H7 (cell line): ENCODE measurements around the gene TINAG. TPM values are rescaled to one million over a fixed set of nuclear protein-coding genes. Genes with fewer than 3 reads are reported as not detected.

ENCODE experiments used
- DNase-seq: peaks from one replicate; pipeline ENCODE4 v3.0.0; 2012
- H3K27me3 ChIP-seq: 2 replicates; pipeline ENCODE4 v1.6.0; 2011; ENCODE audit warnings: mild to moderate bottlenecking, low read length; ENCODE audit not compliant: control insufficient read depth, insufficient read depth
- H3K36me3 ChIP-seq: replicated peaks from 2 replicates; pipeline ENCODE4 v1.5.1; 2011; ENCODE audit warnings: low read length; ENCODE audit not compliant: control insufficient read depth, insufficient read depth
- H3K4me3 ChIP-seq: 2 replicates; pipeline ENCODE4 v1.5.1; 2011; ENCODE audit warnings: low read depth, mild to moderate bottlenecking, control low read depth, low read length, moderate library complexity; ENCODE audit not compliant: insufficient read depth
- total RNA-seq: library from RNA; depleted of rRNA; stranded (reverse); fragments of >200 nt; shearing (Covaris generic); gene quantifications from 2 replicates; pipeline ENCODE4 v1.2.3, GENCODE V29; 2014

TINAG gene
- total RNA-seq, 1 experiment from 2014 or later = not detected

DNA sequence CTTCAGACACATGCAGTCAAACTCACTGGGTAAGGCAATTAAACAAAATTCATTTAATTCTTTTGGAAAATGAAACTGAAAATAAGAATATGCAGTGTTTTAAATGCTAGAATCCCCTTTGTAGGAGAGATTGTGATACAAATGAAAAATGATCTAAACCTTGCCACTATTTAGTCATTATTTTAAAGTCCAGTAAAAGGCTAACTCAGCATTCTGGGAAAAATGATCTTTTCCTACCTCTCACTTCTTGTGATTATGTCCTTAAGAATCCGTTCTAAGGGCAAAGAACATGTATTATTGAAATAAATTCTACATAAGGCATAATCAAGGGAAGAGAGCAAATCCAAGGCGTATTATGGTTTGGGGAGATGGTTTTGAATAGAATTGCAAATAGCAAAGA is 46.4 kb downstream of the TINAG start:
- Histone ChIP-seq H3K27me3 (no peaks in the 10 kb centered on the region), H3K4me3 (no peak overlapping the region), H3K36me3 (no peaks in the 10 kb centered on the region)
- no peak for DNase-seq

DNA sequence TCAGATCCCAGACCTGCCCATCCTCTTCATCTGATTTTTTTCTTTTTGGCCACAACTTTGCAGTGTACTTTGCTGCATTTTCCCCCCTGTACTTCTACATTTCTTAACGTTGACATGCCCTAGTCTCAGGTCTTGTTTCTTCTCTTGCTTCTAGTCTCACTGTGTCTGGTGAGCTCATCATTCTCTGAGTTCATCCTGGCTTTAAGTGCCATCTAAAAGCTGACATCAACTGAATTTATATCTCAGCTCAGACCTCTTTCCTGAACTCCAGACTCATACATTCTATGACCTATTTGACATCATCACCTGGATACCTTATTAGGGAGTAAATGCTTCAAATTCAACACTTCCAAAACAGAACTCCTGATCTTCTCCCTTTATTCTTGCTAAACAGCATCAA is 48.9 kb downstream of the TINAG start:
- H3K4me3 ChIP-seq = no peak overlapping the region
- no peaks in the 10 kb centered on the region for H3K36me3 ChIP-seq
- H3K27me3 ChIP-seq = no peaks in the 10 kb centered on the region
- no peak for DNase-seq

DNA sequence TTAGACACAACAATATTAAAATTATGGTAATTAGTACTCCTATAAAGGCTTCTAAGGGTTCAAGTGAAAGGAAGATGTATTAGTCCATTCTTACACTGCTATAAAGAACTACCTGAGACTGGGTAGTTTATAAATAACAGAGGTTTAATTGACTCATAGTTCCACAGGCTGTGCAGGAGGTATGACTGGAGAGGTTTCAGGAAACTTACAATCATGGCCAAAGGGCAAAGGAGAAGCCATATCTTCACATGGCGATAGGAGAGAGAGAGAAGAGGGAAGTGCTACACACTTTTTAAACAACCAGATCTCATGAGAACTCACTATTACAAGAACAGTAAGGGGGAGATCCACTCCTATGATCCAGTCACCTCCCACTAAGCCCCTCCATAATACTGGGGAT is 52.9 kb downstream of the TINAG start:
- DNase-seq = no peak
- Histone ChIP-seq H3K27me3 (no peaks in the 10 kb centered on the region), H3K4me3 (no peak overlapping the region), H3K36me3 (no peaks in the 10 kb centered on the region)

DNA sequence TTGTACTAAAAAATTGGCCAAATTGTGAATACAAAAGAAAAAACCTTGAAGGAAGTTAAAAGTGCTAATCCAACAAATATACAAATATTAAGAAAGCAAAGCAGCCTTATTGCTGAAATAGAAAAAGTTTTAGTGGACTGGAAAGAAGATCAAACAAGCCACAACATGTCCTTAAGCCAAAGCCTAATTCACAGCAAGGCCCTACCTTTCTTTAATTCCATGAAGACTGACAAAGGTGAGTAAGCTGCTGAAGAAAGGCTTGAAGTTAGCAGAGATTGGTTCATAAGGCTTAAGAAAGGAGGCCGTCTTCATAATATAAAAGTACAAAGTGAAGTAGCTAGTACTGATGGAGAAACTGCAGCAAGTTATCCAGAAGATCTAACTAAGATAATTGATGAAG is 53.5 kb downstream of the TINAG start:
- no peak for DNase-seq
- H3K27me3 ChIP-seq = no peaks in the 10 kb centered on the region
- H3K4me3 ChIP-seq = no peak overlapping the region
- no peaks in the 10 kb centered on the region for H3K36me3 ChIP-seq

DNA sequence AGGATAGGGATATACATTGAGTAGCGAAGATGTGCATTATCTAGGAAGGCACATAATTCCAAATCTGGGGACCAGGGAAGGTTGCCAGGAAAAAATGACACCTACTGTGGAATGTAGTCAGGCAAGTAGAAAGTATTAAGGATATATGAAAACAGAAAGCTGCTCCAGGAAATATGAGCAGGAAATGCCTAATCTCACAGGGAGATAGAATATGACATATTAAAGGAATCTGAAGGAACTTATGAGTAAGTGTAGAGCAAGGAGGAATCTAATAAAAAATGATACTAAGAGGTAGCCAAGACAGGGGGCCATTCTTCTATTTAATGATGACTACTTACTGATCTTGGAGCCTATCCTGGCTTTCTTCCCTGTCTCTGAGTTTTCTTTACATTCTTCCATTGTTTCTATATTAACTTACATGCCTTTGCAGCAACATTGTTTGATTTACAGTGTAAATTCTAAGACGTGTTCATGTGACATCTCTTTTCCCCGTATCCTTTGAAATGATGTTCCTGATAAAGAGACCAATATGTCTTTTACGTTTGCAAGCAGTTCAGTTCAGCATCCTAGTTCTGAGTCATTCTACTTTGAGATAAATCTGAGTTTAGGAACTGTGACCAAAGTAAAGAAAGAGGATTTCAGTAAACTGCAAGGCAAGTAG is 58.6 kb downstream of the TINAG start:
- no peaks in the 10 kb centered on the region for H3K27me3 ChIP-seq
- DNase-seq = no peak
- H3K36me3 ChIP-seq = no peaks in the 10 kb centered on the region
- H3K4me3 ChIP-seq = no peak overlapping the region

DNA sequence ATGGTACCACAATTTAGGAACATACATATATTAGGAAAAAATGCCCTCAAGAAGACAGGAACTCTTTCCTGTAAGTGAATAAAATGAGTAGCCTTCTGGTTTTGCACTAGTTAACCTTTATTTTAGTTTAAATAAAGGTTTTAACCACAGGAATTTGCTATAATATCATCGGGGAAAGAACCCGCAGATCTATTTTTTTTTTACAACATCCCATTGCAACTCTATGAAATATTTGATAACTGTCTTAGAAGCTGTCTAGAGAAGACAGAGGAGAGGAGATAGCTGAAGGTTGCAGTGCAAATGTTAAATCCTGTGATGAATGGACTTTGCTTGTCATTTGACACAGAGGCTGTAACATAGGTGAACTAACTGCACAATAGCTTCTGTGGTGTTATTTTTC is 69.5 kb downstream of the TINAG start:
- H3K27me3 ChIP-seq = no peaks in the 10 kb centered on the region
- no peak overlapping the region for H3K4me3 ChIP-seq
- H3K36me3 ChIP-seq = no peaks in the 10 kb centered on the region
- DNase-seq = no peak

DNA sequence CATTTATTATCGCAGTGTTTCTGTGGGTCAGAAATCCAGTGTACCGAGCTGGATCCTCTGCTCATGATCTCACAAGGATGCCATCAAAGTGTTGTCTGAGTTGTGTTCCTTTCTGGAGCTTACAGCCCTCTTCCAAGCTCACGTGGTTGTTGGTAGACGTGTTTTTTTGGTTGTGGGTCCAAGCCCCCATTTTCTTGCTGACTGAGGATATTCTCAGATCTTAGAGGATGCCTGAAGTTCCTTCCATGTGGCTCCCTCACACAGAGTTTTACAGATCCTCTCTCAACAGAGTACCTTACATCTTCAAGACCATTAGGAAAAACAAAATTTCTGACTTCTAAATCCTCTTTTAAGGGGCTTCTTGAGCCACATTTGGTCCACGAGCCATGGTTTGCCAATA is 78.1 kb downstream of the TINAG start:
- H3K36me3 ChIP-seq = no peaks in the 10 kb centered on the region
- no peaks in the 10 kb centered on the region for H3K27me3 ChIP-seq
- DNase-seq = no peak
- no peak overlapping the region for H3K4me3 ChIP-seq

DNA sequence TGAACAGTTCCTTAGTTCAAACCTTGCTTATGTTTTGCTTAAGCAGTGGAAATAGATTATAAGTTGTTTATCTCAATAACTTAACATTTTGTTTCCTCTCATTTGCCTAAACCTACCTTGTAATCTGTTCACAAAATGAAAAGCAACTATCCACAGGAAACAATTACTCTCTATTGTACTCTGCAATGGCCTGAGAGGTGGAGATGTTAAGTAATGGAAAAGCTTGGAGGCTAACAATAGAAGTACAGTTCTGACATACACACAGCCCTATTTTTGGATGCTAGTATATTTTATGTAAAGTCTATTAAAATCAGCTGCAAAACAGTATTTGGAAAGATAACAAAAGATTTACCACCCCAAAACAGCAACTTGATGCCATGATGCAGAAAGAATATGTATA is 82.1 kb downstream of the TINAG start:
- DNase-seq = no peak
- Histone ChIP-seq H3K27me3 (no peaks in the 10 kb centered on the region), H3K4me3 (no peak overlapping the region), H3K36me3 (no peaks in the 10 kb centered on the region)

DNA sequence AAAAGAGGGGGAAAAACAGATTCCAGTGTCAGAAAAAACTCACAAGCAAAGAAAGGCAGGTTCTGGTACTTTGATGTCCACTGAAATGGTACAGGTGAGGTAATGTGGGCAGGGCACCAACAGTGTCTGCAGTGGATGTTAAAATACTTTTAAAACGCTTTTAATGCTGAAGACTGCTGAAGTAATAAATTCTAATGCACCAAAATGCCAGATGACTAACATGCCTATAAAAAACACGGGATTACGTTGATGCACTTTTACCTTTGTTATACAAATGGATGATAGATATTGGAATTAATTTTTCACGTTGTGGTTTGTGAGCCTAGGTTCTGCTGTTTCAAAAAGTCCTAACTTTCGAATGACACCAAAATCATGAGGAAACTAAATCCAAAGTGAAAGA is 83.3 kb downstream of the TINAG start:
- H3K36me3 ChIP-seq = no peaks in the 10 kb centered on the region
- H3K4me3 ChIP-seq = no peak overlapping the region
- DNase-seq = no peak
- no peaks in the 10 kb centered on the region for H3K27me3 ChIP-seq

DNA sequence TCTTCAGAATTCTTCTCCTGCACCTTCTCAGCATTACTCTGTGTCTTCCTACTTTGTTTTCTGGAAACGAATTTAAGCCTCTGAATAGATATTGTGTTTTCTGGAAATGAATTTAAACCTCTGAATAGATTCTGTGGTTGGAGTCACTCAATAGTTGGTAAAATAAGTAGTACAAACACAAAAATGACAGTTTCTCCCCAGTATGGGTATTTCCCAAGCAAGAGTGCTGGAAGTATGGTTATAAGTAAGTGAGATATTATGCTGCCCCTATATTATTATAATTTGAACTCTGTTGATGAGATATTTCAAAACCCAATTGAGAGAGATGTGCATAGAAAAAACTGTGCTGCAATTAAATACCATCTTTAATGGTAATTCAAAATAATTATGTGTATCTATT is 94.9 kb downstream of the TINAG start:
- H3K27me3 ChIP-seq = no peaks in the 10 kb centered on the region
- no peak overlapping the region for H3K4me3 ChIP-seq
- no peaks in the 10 kb centered on the region for H3K36me3 ChIP-seq
- DNase-seq = no peak

DNA sequence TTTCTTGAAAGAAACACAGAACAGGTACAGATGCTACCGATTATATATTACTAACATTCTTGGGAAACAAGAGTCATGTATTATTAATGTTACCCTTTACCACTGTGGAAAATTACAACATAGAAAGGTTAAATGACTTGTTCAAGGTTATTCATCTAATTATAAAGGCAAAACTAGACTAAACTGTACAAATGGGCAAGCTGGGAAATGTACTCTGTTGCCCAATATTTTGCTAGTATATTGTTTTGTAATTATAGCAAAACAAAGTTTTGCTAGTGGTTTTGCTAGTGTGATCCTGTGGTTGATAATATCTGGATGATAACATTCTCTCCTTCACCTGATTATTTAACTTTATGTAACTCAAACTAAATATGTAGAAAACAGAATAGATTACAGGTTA is 96.5 kb downstream of the TINAG start:
- no peaks in the 10 kb centered on the region for H3K27me3 ChIP-seq
- no peak overlapping the region for H3K4me3 ChIP-seq
- DNase-seq = no peak
- no peaks in the 10 kb centered on the region for H3K36me3 ChIP-seq

DNA sequence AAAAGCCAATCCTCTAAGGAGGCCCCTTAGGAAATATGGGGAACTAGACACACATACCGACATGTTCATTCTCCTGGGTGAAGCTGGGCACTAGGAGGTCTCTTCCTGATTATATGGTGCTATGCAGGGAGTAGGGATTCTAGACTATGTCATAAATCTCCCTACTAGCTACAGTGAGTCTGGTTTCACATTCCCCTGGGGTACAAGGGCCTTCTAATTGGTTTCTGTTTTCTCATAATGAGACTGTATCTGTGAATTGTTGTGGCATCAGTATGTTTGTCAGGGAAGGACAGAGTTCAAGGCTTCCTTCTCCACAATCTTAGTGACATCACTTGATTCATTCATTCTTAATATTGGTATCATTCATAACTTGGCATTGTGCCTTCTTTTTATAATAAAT is 103.5 kb downstream of the TINAG start:
- H3K36me3 ChIP-seq = no peaks in the 10 kb centered on the region
- H3K4me3 ChIP-seq = no peak overlapping the region
- no peaks in the 10 kb centered on the region for H3K27me3 ChIP-seq
- DNase-seq = no peak

DNA sequence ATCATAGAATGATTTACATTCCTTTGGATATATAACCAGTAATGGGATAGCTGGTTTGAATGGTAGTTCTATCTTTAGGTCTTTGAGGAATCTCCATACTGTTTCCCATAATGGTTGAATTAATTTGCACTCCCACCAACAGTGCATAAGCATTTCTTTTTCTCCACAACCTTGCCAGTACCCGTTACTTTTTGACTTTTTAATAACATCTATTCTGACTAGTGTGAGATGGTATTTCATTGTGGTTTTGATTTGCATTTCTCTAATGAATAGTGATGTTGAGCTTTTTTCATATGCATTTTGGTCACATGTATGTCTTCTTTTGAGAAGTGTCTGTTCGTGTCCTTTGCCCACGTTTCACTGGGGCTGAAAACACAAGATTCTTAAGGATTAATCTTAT is 107.3 kb downstream of the TINAG start:
- no peaks in the 10 kb centered on the region for H3K27me3 ChIP-seq
- H3K36me3 ChIP-seq = no peaks in the 10 kb centered on the region
- no peak overlapping the region for H3K4me3 ChIP-seq
- DNase-seq = no peak

DNA sequence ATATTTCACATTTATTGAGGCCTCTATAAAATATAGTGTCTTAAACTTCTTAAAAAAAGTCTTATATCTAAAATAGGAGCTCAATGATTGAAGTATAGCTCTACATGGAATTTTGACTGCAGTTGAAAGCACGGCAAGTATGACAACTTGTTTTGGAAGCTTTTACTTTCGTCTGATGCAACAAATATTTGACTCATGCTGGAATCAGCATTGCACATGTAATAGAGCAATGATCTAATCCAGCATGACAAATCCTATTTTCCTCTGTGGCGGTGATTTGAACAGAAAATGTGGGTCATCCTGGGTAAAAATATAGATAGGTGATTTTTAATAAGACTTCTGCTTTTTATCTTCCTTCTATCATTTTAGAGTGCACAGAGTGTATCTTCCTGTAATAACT is 111.6 kb downstream of the TINAG start:
- H3K4me3 ChIP-seq = no peak overlapping the region
- no peaks in the 10 kb centered on the region for H3K36me3 ChIP-seq
- no peaks in the 10 kb centered on the region for H3K27me3 ChIP-seq
- DNase-seq = no peak

DNA sequence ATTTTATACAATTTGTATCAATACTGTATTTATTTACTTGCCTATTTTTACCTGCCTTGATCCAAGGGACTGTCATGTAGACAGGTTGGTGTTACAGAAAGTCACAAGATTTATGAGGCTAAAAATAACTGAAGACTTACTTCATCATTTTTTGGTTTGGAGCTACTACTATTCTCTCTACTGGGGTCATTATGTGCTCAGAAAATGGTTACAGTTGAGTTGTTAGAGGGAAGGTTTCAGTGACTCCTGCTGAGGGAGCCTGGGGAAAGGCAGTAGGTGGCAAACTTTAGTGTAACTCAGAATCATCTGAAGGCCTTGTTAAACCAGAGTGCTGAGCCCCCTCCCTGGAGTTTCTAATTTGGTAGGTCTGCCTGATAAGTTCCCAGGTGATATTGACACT is 118.8 kb downstream of the TINAG start:
- H3K4me3 ChIP-seq = no peak overlapping the region
- DNase-seq = no peak
- H3K36me3 ChIP-seq = no peaks in the 10 kb centered on the region
- no peaks in the 10 kb centered on the region for H3K27me3 ChIP-seq

DNA sequence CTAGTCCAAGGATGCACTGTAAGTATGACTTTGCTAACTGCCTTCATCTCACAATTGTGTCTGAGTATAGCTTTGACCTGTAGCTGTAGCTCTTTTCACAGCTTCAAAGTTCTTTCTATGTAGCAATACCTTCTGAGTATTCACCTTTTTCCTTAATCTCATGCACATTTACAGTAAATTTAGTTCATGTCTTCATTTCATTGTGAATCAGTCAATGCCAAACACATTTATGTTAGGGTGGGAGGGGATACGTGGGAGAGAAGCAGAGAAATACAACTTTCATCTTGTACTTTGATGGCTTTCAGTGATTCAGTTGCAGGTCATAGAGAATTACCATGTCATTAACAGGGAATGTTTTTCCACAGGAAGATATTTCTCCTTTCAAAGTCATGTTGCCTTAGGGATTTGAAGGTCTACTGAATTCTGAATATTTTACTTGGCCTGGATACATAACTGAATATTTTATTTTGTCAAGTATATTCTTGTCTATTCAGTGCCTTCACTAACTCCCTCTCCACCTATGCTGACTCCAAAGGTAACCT is 119.2 kb downstream of the TINAG start:
- Histone ChIP-seq H3K4me3 (no peak overlapping the region), H3K36me3 (no peaks in the 10 kb centered on the region), H3K27me3 (no peaks in the 10 kb centered on the region)
- no peak for DNase-seq
